Hematopoietic multipotent progenitor cell treated with erythropoietin and hydrocortisone succinate and interleukin-3 and kit ligand, for 8 days (in vitro differentiated cells): ENCODE data around the gene USP32.

Experiments
- DNase-seq: peaks from one replicate; pipeline ENCODE4 v3.0.0-alpha.2; 2015

USP32 gene

GRCh38 chr17:60169921-60170817, 221.8 kb downstream of the USP32 start:
- no peak for DNase-seq

GRCh38 chr17:60168654-60169053, 223.3 kb downstream of the USP32 start:
- no peak for DNase-seq

- DNase-seq: no peak
Observed at GRCh38 chr17:60167065-60167741, 224.7 kb downstream of the USP32 start.

- DNase-seq: peak; percentile 79
Observed at GRCh38 chr17:60165971-60166370, 226.0 kb downstream of the USP32 start.

- no peak for DNase-seq
Observed at GRCh38 chr17:60165223-60165622, 226.7 kb downstream of the USP32 start.

GRCh38 chr17:60164697-60165096, 227.2 kb downstream of the USP32 start:
- DNase-seq: no peak

- no peak for DNase-seq
Observed at GRCh38 chr17:60164164-60164563, 227.8 kb downstream of the USP32 start.

GRCh38 chr17:60163108-60163784, 228.7 kb downstream of the USP32 start:
- DNase-seq: no peak

- no peak for DNase-seq
Observed at GRCh38 chr17:60161598-60162330, 230.2 kb downstream of the USP32 start.

GRCh38 chr17:60160829-60161501, 231.0 kb downstream of the USP32 start:
- no peak for DNase-seq

- DNase-seq: no peak
Observed at GRCh38 chr17:60159479-60159866, 232.5 kb downstream of the USP32 start.

GRCh38 chr17:60158751-60159478, 233.0 kb downstream of the USP32 start:
- no peak for DNase-seq

GRCh38 chr17:60157487-60158040, 234.4 kb downstream of the USP32 start:
- DNase-seq: no peak

GRCh38 chr17:60156746-60157145, 235.2 kb downstream of the USP32 start:
- no peak for DNase-seq

- no peak for DNase-seq
Observed at GRCh38 chr17:60155815-60156214, 236.1 kb downstream of the USP32 start.

- no peak for DNase-seq
Observed at GRCh38 chr17:60155427-60155814, 236.5 kb downstream of the USP32 start.

GRCh38 chr17:60154616-60155426, 237.1 kb downstream of the USP32 start:
- DNase-seq: no peak

GRCh38 chr17:60153606-60154390, 238.1 kb downstream of the USP32 start:
- no peak for DNase-seq

- no peak for DNase-seq
Observed at GRCh38 chr17:60151355-60151754, 240.6 kb downstream of the USP32 start.
